ENCODE measurements around the gene NBPF15. TPM values are rescaled to one million over a fixed set of nuclear protein-coding genes. Genes with fewer than 3 reads are reported as not detected.

NBPF15 gene
- polyA plus RNA-seq, 2 donors: 7.3 to 16.2 TPM

Other genes with a start within 250 kb of the NBPF15 start
- gene PPIAL4E, start 88.0 kb downstream of the NBPF15 start, polyA plus RNA-seq: not detected
- not detected for gene PPIAL4F, start 131.2 kb upstream of the NBPF15 start, polyA plus RNA-seq

Measured in esophagus (tissue), 2 donors.